ENCODE results near the gene LBHD2. TPM values are rescaled to one million over a fixed set of nuclear protein-coding genes. Genes with fewer than 3 reads are reported as not detected.
A peak's percentile ranks its signal among the peaks of the same experiment; 100 is the strongest.

Gene LBHD2
- total and polyA plus RNA-seq, 2 of the 13 experiments (the other 11 are each of a cell fraction or from before 2014, with no cell fraction given), result 0.67 to 1.00 TPM

DNA sequence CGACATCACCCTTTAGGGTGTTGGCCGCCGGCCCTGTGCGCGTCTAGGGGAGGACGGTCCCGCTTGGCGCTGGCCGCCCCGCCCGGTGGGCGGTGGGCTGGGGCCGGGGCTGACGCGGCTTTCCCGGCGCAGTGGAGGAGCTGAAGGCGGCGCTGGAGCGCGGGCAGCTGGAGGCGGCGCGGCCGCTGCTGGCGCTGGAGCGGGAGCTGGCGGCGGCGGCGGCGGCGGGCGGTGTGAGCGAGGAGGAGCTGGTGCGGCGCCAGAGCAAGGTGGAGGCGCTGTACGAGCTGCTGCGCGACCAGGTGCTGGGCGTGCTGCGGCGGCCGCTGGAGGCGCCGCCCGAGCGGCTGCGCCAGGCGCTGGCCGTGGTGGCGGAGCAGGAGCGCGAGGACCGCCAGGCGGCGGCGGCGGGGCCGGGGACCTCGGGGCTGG is 42.9 kb downstream of the LBHD2 start (continued):
- TF ChIP-seq HNRNPLL (IDR thresholded peaks at IDR 0.05; ENCODE audit: low read depth, low read length, poor library complexity, severe bottlenecking), result peak; percentile 92
- TF ChIP-seq MEIS2 (CRISPR knock-in tag; IDR thresholded peaks at IDR 0.05), result 0 out of 2 replicates have a peak, but pooled peaks have one; percentile 45
- no peak for TF ChIP-seq ATF1 (CRISPR knock-in tag; IDR thresholded peaks at IDR 0.05)
- TF ChIP-seq, protein P1, sequence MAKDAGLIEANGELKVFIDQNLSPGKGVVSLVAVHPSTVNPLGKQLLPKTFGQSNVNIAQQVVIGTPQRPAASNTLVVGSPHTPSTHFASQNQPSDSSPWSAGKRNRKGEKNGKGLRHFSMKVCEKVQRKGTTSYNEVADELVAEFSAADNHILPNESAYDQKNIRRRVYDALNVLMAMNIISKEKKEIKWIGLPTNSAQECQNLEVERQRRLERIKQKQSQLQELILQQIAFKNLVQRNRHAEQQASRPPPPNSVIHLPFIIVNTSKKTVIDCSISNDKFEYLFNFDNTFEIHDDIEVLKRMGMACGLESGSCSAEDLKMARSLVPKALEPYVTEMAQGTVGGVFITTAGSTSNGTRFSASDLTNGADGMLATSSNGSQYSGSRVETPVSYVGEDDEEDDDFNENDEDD (CRISPR knock-in tag; IDR thresholded peaks at IDR 0.05; ENCODE audit: borderline replicate concordance), result peak; percentile 63; the same call in 1 of the 2 replicates
- TF ChIP-seq PRMT3 (CRISPR knock-in tag; IDR thresholded peaks at IDR 0.05; ENCODE audit: borderline replicate concordance, low read depth), result no peak
- TF ChIP-seq, protein P2, sequence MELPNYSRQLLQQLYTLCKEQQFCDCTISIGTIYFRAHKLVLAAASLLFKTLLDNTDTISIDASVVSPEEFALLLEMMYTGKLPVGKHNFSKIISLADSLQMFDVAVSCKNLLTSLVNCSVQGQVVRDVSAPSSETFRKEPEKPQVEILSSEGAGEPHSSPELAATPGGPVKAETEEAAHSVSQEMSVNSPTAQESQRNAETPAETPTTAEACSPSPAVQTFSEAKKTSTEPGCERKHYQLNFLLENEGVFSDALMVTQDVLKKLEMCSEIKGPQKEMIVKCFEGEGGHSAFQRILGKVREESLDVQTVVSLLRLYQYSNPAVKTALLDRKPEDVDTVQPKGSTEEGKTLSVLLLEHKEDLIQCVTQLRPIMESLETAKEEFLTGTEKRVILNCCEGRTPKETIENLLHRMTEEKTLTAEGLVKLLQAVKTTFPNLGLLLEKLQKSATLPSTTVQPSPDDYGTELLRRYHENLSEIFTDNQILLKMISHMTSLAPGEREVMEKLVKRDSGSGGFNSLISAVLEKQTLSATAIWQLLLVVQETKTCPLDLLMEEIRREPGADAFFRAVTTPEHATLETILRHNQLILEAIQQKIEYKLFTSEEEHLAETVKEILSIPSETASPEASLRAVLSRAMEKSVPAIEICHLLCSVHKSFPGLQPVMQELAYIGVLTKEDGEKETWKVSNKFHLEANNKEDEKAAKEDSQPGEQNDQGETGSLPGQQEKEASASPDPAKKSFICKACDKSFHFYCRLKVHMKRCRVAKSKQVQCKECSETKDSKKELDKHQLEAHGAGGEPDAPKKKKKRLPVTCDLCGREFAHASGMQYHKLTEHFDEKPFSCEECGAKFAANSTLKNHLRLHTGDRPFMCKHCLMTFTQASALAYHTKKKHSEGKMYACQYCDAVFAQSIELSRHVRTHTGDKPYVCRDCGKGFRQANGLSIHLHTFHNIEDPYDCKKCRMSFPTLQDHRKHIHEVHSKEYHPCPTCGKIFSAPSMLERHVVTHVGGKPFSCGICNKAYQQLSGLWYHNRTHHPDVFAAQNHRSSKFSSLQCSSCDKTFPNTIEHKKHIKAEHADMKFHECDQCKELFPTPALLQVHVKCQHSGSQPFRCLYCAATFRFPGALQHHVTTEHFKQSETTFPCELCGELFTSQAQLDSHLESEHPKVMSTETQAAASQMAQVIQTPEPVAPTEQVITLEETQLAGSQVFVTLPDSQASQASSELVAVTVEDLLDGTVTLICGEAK (IDR thresholded peaks at IDR 0.05), result no peak
- TF ChIP-seq, protein P2 (CRISPR knock-in tag; IDR thresholded peaks at IDR 0.05), result no peak
- TF ChIP-seq ZBTB21 (CRISPR knock-in tag; IDR thresholded peaks at IDR 0.05), result no peak
- TF ChIP-seq CBX1 (IDR thresholded peaks at IDR 0.05; ENCODE audit: low read depth), result no peak
- no peak for TF ChIP-seq ZNF792 (CRISPR knock-in tag; IDR thresholded peaks at IDR 0.05)
- TF ChIP-seq, protein P3, sequence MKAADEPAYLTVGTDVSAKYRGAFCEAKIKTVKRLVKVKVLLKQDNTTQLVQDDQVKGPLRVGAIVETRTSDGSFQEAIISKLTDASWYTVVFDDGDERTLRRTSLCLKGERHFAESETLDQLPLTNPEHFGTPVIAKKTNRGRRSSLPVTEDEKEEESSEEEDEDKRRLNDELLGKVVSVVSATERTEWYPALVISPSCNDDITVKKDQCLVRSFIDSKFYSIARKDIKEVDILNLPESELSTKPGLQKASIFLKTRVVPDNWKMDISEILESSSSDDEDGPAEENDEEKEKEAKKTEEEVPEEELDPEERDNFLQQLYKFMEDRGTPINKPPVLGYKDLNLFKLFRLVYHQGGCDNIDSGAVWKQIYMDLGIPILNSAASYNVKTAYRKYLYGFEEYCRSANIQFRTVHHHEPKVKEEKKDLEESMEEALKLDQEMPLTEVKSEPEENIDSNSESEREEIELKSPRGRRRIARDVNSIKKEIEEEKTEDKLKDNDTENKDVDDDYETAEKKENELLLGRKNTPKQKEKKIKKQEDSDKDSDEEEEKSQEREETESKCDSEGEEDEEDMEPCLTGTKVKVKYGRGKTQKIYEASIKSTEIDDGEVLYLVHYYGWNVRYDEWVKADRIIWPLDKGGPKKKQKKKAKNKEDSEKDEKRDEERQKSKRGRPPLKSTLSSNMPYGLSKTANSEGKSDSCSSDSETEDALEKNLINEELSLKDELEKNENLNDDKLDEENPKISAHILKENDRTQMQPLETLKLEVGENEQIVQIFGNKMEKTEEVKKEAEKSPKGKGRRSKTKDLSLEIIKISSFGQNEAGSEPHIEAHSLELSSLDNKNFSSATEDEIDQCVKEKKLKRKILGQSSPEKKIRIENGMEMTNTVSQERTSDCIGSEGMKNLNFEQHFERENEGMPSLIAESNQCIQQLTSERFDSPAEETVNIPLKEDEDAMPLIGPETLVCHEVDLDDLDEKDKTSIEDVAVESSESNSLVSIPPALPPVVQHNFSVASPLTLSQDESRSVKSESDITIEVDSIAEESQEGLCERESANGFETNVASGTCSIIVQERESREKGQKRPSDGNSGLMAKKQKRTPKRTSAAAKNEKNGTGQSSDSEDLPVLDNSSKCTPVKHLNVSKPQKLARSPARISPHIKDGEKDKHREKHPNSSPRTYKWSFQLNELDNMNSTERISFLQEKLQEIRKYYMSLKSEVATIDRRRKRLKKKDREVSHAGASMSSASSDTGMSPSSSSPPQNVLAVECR (CRISPR knock-in tag; IDR thresholded peaks at IDR 0.05; ENCODE audit: borderline replicate concordance), result no peak; the same call in 1 of the 2 replicates
- peak; percentile 55; the same call in 1 of the 2 replicates for TF ChIP-seq ZNF331 (CRISPR knock-in tag; IDR thresholded peaks at IDR 0.05)
- TF ChIP-seq, protein P4, sequence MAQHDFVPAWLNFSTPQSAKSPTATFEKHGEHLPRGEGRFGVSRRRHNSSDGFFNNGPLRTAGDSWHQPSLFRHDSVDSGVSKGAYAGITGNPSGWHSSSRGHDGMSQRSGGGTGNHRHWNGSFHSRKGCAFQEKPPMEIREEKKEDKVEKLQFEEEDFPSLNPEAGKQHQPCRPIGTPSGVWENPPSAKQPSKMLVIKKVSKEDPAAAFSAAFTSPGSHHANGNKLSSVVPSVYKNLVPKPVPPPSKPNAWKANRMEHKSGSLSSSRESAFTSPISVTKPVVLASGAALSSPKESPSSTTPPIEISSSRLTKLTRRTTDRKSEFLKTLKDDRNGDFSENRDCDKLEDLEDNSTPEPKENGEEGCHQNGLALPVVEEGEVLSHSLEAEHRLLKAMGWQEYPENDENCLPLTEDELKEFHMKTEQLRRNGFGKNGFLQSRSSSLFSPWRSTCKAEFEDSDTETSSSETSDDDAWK (CRISPR knock-in tag; IDR thresholded peaks at IDR 0.05), result no peak
- TF ChIP-seq, protein P5, sequence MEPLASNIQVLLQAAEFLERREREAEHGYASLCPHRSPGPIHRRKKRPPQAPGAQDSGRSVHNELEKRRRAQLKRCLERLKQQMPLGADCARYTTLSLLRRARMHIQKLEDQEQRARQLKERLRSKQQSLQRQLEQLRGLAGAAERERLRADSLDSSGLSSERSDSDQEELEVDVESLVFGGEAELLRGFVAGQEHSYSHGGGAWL (CRISPR knock-in tag; IDR thresholded peaks at IDR 0.05), result no peak
